Measurements from ENCODE around the gene ANGPTL2.

DNA sequence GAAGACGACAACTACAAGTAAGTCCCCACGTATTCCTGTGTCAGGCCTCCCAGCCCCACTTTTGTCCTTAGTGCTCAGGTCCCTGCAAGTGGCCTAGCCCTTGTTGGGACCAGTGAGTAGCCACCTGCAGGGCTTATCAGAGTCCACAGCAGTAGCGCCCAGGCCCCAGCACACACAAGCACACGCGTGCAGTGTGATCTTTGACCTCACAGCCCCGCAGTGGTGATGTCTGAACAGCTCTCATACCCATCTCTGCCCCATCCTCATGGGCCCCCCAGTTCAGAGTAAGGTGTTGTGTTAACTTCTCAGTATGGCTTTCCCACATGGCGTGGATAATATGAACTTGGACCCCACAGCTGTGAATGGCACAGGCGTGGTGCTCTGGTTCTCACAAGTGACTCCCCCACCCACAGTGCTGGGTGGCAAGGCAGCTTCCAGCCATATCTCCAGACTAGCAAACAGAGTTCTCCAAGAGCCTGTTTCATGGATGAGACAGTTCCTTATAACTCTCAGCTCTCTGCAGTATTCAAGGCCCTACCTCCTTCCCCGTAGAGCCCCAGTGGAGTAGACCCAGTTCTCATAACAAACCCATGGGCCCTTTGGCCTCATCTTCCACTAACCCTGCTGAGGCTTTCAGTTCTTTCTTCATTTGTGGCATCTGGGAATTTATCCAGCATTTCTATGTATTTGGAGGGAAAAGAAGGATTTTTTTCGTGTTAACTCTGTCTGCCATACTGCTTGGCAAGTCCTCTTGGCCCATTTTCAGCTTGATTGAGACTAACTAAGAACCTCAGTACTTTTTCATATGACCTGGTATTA lies 46.5 kb upstream of the ANGPTL2 start:
- TF ChIP-seq, protein P1, sequence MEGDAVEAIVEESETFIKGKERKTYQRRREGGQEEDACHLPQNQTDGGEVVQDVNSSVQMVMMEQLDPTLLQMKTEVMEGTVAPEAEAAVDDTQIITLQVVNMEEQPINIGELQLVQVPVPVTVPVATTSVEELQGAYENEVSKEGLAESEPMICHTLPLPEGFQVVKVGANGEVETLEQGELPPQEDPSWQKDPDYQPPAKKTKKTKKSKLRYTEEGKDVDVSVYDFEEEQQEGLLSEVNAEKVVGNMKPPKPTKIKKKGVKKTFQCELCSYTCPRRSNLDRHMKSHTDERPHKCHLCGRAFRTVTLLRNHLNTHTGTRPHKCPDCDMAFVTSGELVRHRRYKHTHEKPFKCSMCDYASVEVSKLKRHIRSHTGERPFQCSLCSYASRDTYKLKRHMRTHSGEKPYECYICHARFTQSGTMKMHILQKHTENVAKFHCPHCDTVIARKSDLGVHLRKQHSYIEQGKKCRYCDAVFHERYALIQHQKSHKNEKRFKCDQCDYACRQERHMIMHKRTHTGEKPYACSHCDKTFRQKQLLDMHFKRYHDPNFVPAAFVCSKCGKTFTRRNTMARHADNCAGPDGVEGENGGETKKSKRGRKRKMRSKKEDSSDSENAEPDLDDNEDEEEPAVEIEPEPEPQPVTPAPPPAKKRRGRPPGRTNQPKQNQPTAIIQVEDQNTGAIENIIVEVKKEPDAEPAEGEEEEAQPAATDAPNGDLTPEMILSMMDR (IDR thresholded peaks at IDR 0.05), result no peak
- no peak for TF ChIP-seq POLR2AphosphoS5 (IDR thresholded peaks at IDR 0.05)
- TF ChIP-seq POLR2A (IDR thresholded peaks at IDR 0.05), result no peak
